Stimulated activated naive B cell treated with anti-CD40 and anti-IgM and Interleukin-4, amounts not matched to agents 10 μg/mL and 1 μg/mL and 100 μg/mL, for 72 hours (primary cell): Measurements from ENCODE around the gene TAC3.
"Not testable (repeated sequence)": the region's sequence is repeated elsewhere in the genome, so short reads cannot be mapped to it uniquely, and the experiment has no call there.

Source experiments
- ATAC-seq, 2 donors: fragments of 150-1000 bp; cut with Tn5 transposase; replicated peaks; 2 replicates each; pipeline ENCODE4 v1.10.0; 2021; ENCODE audit warnings: moderate library complexity in 1 of 2
- DNase-seq: peaks from one replicate; pipeline ENCODE4 v3.0.0; 2021
- H3K27ac Mint-ChIP-seq: one replicate; pipeline ENCODE4 v1.8.0; 2022; ENCODE audit warnings: mild to moderate bottlenecking, mixed read lengths
- H3K27me3 Mint-ChIP-seq, 2 donors: one replicate each; pipeline ENCODE4 v1.8.0; 2022; ENCODE audit warnings: mixed read lengths in 2 of 2
- H3K36me3 Mint-ChIP-seq, 2 donors: one replicate each; pipeline ENCODE4 v1.8.0; 2022; ENCODE audit warnings: mixed read lengths in 2 of 2, mild to moderate bottlenecking in 1 of 2
- H3K4me1 Mint-ChIP-seq, 2 donors: one replicate each; pipeline ENCODE4 v1.8.0; 2022; ENCODE audit warnings: mixed read lengths in 2 of 2, mild to moderate bottlenecking in 1 of 2
- H3K4me3 Mint-ChIP-seq, 2 donors: one replicate each; pipeline ENCODE4 v1.8.0; 2022; ENCODE audit warnings: mild to moderate bottlenecking in 2 of 2, mixed read lengths in 2 of 2, moderate library complexity in 1 of 2
- H3K9me3 Mint-ChIP-seq, 2 donors: one replicate each; pipeline ENCODE4 v1.8.0; 2022; ENCODE audit warnings: mixed read lengths in 2 of 2, mild to moderate bottlenecking in 1 of 2

The TAC3 gene

DNA sequence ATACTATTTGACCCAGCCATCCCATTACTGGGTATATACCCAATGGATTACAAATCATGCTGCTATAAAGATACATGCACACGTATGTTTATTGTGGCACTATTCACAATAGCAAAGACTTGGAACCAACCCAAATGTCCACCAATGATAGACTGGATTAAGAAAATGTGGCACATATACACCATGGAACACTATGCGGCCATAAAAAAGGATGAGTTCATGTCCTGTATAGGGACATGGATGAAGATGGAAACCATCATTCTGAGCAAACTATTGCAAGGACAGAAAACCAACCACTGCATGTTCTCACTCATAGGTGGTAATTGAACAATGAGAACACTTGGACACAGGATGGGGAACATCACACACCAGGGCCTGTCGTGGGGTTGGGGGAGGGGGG lies 42.1 kb downstream of the TAC3 start:
- not testable (repeated sequence) for H3K36me3 Mint-ChIP-seq, ATAC-seq, H3K4me3 Mint-ChIP-seq, H3K9me3 Mint-ChIP-seq, DNase-seq, H3K4me1 Mint-ChIP-seq, H3K27ac Mint-ChIP-seq
- H3K27me3 Mint-ChIP-seq: peaks cover 0 to 13% of the 10 kb centered on the region in 2 donors

DNA sequence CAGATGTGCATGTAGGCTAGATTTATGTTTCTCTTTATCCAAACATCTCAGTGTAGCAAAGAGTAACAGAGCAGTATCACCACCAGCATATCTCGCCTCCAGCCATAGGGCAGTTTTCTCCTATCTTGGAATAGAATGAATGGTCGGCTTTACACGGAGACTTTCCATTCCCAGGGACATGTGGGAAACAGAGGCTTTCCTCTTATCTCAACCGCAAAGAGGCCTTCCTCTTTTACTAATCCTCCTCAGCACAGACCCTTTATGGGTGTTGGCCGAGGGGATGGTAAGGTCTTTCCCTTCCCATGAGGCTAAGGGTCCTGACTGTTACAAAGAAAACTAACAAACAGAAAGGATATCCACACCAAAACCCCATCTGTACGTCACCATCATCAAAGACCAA lies 47.4 kb downstream of the TAC3 start:
- H3K4me1 Mint-ChIP-seq, H3K9me3 Mint-ChIP-seq, H3K36me3 Mint-ChIP-seq, H3K27ac Mint-ChIP-seq, H3K4me3 Mint-ChIP-seq, DNase-seq, ATAC-seq: not testable (repeated sequence)
- peaks cover 0 to 19% of the 10 kb centered on the region in 2 donors for H3K27me3 Mint-ChIP-seq

DNA sequence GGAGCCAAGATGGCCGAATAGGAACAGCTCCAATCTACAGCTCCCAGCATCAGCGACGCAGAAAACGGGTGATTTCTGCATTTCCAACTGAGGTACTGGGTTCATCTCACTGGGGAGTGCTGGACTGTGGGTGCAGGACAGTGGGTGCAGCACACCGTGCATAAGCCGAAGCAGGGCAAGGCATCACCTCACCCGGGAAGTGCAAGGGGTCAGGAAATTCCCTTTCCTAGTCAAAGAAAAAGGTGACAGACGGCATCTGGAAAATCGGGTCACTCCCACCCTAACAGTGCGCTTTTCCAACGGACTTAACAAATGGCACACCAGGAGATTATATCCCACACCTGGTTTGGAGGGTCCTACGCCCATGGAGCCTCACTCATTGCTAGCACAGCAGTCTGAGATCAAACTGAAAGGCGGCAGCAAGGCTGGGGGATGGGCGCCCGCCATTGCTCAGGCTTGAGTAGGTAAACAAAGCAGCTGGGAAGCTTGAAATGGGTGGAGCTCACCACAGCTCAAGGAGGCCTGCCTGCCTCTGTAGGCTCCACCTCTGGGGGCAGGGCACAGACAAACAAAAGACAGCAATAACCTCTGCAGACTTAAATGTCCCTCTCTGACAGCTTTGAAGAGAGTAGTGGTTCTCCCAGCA lies 50.2 kb downstream of the TAC3 start:
- ATAC-seq, H3K27ac Mint-ChIP-seq, H3K9me3 Mint-ChIP-seq, H3K36me3 Mint-ChIP-seq, DNase-seq, H3K4me3 Mint-ChIP-seq, H3K4me1 Mint-ChIP-seq: not testable (repeated sequence)
- H3K27me3 Mint-ChIP-seq: peaks cover 3 to 18% of the 10 kb centered on the region in 2 donors

DNA sequence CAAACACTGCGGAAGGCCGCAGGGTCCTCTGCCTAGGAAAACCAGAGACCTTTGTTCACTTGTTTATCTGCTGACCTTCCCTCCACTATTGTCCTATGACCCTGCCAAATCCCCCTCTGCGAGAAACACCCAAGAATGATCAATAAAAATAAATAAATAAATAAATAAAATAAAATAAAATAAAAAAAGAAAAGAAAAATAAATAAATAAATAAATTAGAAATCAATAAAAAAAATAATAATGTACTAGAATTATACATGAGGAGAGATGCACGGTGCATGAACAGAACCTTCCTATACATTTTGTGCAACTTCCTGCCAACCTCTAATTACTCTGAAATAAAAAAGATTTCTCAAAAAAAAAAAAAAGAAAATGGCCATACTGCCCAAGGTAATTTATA lies 51.2 kb downstream of the TAC3 start:
- DNase-seq, H3K4me1 Mint-ChIP-seq, H3K36me3 Mint-ChIP-seq, ATAC-seq, H3K9me3 Mint-ChIP-seq, H3K27ac Mint-ChIP-seq, H3K4me3 Mint-ChIP-seq: not testable (repeated sequence)
- peaks cover 11 to 25% of the 10 kb centered on the region in 2 donors for H3K27me3 Mint-ChIP-seq

DNA sequence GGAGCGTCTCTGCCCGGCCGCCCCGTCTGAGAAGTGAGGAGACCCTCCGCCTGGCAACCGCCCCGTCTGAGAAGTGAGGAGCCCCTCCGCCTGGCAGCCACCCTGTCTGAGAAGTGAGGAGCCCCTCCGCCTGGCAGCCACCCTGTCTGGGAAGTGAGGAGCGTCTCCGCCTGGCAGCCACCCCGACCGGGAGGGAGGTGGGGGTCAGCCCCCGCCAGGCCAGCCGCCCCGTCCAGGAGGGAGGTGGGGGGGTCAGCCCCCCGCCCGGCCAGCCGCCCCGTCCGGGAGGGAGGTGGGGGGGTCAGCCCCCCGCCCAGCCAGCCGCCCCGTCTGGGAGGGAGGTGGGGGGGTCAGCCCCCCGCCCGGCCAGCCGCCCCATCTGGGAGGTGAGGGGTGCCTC lies 52.8 kb downstream of the TAC3 start:
- ATAC-seq, H3K9me3 Mint-ChIP-seq, DNase-seq, H3K36me3 Mint-ChIP-seq, H3K27ac Mint-ChIP-seq, H3K4me1 Mint-ChIP-seq, H3K4me3 Mint-ChIP-seq: not testable (repeated sequence)
- peaks cover 15 to 23% of the 10 kb centered on the region in 2 donors for H3K27me3 Mint-ChIP-seq

DNA sequence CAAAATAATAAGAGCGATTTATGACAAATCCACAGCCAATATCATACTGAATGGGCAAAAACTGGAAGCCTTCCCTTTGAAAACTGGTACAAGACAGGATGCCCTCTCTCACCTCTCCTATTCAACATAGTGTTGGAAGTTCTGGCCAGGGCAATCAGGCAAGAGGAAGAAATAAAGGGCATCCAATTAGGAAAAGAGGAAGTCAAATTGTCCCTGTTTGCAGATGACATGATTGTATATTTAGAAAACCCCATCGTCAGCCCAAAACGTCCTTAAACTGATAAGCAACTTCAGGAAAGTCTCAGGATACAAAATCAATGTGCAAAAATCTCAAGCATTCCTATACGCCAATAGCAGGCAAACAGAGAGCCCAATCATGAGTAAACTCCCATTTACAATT lies 54.1 kb downstream of the TAC3 start:
- not testable (repeated sequence) for H3K4me1 Mint-ChIP-seq, H3K4me3 Mint-ChIP-seq, DNase-seq, ATAC-seq, H3K27ac Mint-ChIP-seq
- Mint-ChIP-seq H3K27me3 (peaks cover 15 to 27% of the 10 kb centered on the region in 2 donors), H3K9me3 (peaks cover 7 to 14% of the 10 kb centered on the region in 2 donors), H3K36me3 (peaks cover 2 to 15% of the 10 kb centered on the region in 2 donors)
